OCI-M2 (cell line): ENCODE measurements around the gene XIRP2.
"Not testable (repeated sequence)": the region's sequence is repeated elsewhere in the genome, so short reads cannot be mapped to it uniquely, and the experiment has no call there.

Source experiments
- DNase-seq: peaks from one replicate; lab custom pipeline; 2025; ENCODE audit not compliant: unreplicated experiment; lab: John Stamatoyannopoulos, UW

The XIRP2 gene

GRCh38 chr2:166942377-166942776, 54.1 kb downstream of the XIRP2 start:
- DNase-seq: no peak

DNA sequence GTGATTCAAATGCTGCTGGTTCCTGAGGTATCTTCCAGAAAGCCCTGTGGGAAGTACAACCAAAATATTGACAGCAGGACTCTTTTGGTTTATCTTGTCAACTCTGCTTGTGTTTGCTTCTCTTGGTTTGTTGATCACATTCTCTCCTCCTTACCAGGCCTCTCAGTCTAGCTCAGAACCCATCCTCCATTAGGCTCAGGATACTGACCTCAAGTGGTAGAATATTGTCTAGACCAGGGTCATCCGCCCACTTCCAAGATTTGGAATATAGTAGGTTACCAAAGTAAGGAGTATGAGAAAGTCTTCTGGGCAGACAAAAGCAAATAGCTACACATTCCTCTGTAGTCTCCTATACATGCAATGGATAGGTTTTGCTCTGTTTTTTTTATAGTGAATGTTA, 56.6 kb downstream of the XIRP2 start:
- no peak for DNase-seq

DNA sequence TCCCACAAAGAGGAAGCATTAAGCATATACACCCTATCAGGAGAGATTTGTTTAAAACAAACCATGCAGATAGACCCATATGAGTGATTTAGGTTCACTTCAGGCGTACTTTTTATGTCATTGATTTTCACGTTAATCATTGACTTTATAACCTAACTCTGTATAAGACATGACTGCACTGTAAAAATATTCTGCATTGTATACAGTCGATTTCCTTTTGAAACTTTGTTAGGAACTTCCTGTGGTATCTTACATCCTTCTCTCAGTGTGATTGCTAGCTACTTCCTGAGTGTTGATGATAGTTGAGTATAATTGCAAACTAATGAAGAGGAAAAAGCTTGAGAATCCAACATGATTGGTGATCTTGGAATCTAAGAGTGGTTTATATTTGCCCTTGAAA, 69.4 kb downstream of the XIRP2 start:
- no peak for DNase-seq

- DNase-seq: no peak
Observed at GRCh38 chr2:166958986-166959481, 70.8 kb downstream of the XIRP2 start.

DNA sequence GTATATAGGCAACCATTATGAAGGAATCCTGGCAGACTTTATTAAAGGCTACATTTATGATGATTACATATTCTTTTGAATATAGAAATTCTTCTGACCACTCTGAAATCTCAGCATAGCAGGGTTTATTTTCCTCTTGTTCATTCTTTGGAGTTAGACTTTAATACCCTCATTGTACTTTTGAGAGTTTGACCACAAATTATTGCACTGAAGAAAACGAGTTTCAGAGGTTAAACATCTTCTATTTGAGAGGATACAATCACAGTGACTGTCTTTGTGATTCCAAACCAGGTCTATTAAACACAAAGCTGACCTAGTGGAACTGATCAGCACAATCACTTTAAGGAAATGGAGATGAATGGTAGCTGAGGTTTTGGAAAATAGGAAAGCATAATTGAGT, 71.3 kb downstream of the XIRP2 start:
- no peak for DNase-seq

DNA sequence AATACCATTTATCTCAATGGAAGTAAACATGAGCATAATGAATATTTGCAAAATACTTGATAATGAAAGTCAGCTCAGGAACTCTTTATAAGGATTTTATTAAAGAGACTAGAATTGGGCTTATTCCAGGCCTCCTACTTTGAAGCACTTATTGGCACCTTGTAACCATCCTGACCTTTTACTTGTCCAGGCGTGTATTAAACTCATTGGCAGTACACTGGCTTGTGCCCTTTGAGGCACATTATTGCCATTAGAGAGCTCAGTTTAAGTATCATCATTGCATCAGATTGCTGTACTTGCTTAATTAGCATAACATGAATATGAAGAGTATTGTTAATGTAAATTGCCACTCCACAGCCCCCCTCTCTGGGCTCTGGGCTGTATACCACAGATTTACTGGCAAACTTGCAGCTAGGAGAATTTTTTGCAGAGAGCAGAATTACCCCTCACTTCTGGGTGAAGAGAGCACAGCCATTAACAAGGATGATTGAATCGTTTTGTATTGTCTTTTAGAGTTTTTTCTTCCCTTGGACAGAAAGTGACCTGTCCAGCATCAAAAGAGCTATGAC, 72.5 kb downstream of the XIRP2 start:
- no peak for DNase-seq

- DNase-seq: no peak
Observed at GRCh38 chr2:166961933-166962332, 73.7 kb downstream of the XIRP2 start.

GRCh38 chr2:166969486-166969885, 81.2 kb downstream of the XIRP2 start:
- DNase-seq: no peak

- no peak for DNase-seq
Observed at GRCh38 chr2:166972002-166972401, 83.7 kb downstream of the XIRP2 start.

DNA sequence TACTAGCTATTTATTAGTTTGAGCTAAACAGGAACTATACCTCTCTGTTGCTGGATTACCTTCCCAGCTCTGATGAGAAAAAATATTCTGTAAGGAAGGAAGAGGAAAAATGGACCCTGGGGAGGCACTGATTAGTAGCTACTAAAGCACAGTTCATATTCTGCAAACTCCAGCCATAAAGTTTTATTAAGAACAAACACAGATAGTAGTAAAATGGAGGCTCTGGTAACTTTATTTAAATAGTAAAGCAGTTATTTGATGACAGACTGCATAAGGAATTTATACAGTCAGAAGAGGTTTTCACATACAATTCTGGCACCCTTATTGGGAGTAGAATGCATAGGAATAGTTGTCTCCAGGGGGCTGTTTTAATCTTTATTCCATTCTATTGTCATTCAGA, 84.1 kb downstream of the XIRP2 start:
- DNase-seq: no peak

- DNase-seq: no peak
Observed at GRCh38 chr2:166984188-166984587, 95.9 kb downstream of the XIRP2 start.

- no peak for DNase-seq
Observed at GRCh38 chr2:166984797-166985196, 96.5 kb downstream of the XIRP2 start.

DNA sequence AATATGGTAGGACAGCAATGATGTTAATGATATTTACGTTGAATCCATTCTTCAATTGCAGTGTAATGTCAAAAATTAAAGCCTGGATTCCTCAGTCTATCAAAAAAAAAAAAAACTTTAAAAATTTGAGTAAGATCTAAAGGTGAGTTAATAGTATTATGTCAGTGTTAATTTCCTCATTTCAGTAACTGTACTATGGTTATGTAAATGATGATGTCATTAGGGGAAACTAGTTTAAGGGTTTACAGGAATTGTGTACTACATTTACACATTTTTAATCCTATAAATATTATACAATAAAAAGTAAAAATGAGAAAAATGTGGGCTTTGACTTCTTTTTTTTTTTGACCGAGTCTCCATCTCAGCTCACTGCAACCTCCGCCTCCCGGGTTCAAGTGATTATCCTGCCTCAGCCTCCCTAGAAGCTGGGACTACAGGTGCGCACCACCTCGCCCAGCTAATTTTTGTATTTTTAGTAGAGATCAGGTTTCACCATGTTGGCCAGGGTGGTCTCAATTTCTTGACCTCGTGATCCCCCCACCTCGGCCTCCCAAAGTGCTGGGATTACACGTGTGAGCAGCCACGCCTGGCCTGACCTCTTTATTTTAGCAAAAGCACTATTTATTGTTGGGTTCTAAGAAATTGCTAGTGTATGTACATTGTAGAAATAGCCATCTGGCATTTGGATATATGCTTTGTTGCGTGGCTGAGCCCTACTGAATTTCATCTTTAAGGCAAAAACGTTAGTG, 106.5 kb downstream of the XIRP2 start:
- DNase-seq: no peak

DNA sequence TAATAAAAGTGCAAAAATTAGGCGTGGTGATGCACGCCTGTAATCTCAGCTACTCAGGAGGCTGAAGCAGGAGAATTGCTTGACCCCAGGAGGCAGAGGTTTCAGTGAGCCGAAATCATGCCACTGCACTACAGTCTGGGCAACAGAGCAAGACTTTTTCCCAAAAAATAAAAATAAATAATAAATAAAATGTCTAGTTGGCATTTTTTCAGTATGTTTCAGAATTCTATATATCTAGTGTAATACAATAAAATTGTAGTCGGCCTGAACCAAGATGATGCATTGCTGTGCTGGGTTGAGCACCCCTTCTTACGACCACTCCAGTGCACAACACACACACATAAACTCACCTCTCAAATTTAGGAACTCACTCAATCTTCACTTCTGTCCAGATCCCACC, 108.2 kb downstream of the XIRP2 start:
- no peak for DNase-seq

- DNase-seq: no peak
Observed at GRCh38 chr2:167001165-167001564, 112.9 kb downstream of the XIRP2 start.

- no peak for DNase-seq
Observed at GRCh38 chr2:167005096-167005495, 116.8 kb downstream of the XIRP2 start.

- no peak for DNase-seq
Observed at GRCh38 chr2:167013227-167013626, 124.9 kb downstream of the XIRP2 start.

DNA sequence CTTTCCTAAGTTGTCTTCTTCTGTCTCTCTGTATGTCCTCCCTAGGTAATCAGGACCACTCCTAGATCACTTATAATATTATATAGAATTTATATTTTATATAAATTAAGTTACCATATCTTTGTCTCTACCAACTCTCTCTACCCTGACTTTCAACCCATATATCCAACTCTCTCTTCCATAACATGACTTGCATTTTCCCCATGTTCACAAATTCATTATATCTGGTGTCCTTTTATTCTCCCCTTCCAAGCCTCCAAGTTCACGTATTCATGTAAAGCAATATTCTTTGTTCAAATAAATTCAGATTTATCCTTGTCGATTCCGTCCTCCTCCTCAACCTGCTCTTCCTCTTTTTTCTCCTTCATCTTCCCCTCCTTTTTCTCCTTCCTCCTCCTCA, 127.5 kb downstream of the XIRP2 start:
- no peak for DNase-seq

GRCh38 chr2:167017021-167017420, 128.7 kb downstream of the XIRP2 start:
- DNase-seq: no peak

DNA sequence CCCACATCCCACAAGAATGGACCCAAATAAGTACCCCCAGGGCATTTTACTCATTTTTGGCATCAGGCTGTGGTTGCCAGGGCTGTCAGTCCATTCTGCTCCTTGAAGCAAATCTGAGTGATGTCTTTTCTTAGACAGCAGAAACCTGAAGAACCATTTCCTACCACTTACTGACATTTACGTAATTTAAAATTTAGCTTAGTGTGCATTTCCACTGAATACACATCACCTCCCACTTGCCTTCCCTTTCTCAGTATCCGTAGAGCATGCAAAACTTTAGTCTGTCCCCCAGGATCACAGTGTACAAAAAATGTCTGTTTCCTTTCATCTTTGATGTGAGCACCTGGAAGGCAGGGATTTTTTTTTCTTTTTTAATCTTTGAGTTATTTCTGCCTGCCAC, 130.3 kb downstream of the XIRP2 start:
- no peak for DNase-seq

DNA sequence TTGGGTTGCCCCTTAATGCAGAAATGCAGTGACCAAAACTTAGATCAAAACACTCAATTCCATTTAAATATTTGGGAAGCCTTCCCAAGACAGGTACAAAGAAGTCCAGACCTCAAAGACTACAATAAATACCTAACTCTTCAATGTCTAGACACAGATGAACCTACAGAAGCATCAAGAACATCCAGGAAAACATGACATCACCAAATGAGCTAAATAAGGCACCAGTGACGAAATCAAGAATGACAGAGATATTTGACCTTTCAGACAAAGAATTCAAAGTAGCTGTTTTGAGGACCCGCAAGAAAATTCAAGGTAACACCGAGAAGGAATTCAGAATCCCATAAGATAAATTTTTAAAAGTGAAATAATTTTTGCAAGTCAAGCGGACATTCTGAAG, 140.2 kb downstream of the XIRP2 start:
- no peak for DNase-seq

GRCh38 chr2:167034976-167035375, 146.7 kb downstream of the XIRP2 start:
- not testable (repeated sequence) for DNase-seq

GRCh38 chr2:167048829-167049228, 160.5 kb downstream of the XIRP2 start:
- DNase-seq: no peak
